WTC11 (cell line): ENCODE results near the gene ATG5. TPM values are rescaled to one million over a fixed set of nuclear protein-coding genes. Genes with fewer than 3 reads are reported as not detected.

Experiments
- ATAC-seq: fragments of 200-7000 bp; cut with Tn5 transposase; 2 replicates; pipeline ENCODE4 v1.10.0; 2021; ENCODE audit warnings: mild to moderate bottlenecking, moderate library complexity
- CTCF ChIA-PET: fragments of 300-600 bp; sonication (Branson Sonifier 250); formaldehyde crosslinking; loops from one replicate; lab custom pipeline; 2021; ENCODE audit warnings: antibody characterized with exemption; lab: Charles Lee
- POLR2A ChIA-PET: fragments of 350-600 bp; sonication (Branson Sonifier 250); formaldehyde crosslinking; loops from one replicate; lab custom pipeline; 2021; ENCODE audit warnings: antibody characterized with exemption; lab: Charles Lee
- DNase-seq: peaks from one replicate; pipeline ENCODE4 v3.0.0; 2021; ENCODE audit warnings: low spot score
- H3K27ac Mint-ChIP-seq: 2 replicates; pipeline ENCODE4 v1.8.0; 2021; ENCODE audit warnings: mixed read lengths
- H3K27me3 Mint-ChIP-seq: 2 replicates; pipeline ENCODE4 v1.8.0; 2021; ENCODE audit warnings: low read depth, mild to moderate bottlenecking, moderate library complexity, mixed read lengths
- H3K36me3 Mint-ChIP-seq: 2 replicates; pipeline ENCODE4 v1.8.0; 2021; ENCODE audit warnings: mixed read lengths
- H3K4me1 Mint-ChIP-seq: 2 replicates; pipeline ENCODE4 v1.8.0; 2022; ENCODE audit warnings: mixed read lengths
- H3K4me3 Mint-ChIP-seq: 2 replicates; pipeline ENCODE4 v1.8.0; 2021; ENCODE audit warnings: mild to moderate bottlenecking, moderate library complexity, mixed read lengths
- H3K9me3 Mint-ChIP-seq: 2 replicates; pipeline ENCODE4 v1.8.0; 2021; ENCODE audit warnings: mixed read lengths
- ATF3 ChIP-seq: sonication (generic); formaldehyde crosslinking; conservative IDR thresholded peaks from 2 replicates; pipeline ENCODE4 v1.8.1; 2022; ENCODE audit warnings: mild to moderate bottlenecking, missing genetic modification reagents
- ATF6 ChIP-seq: sonication (generic); formaldehyde crosslinking; IDR thresholded peaks from 2 replicates; pipeline ENCODE4 v1.8.1; 2023; ENCODE audit warnings: mild to moderate bottlenecking, missing genetic modification reagents
- CREB1 ChIP-seq: sonication (generic); formaldehyde crosslinking; IDR thresholded peaks from 2 replicates; pipeline ENCODE4 v1.8.0; 2023; ENCODE audit warnings: mild to moderate bottlenecking, missing genetic modification reagents
- CREM ChIP-seq: sonication (generic); formaldehyde crosslinking; IDR thresholded peaks from 2 replicates; pipeline ENCODE4 v1.8.1; 2022; ENCODE audit warnings: mild to moderate bottlenecking, missing genetic modification reagents, moderate library complexity
- E2F4 ChIP-seq: sonication (generic); formaldehyde crosslinking; IDR thresholded peaks from 2 replicates; pipeline ENCODE4 v1.8.1; 2022; ENCODE audit warnings: low read depth, mild to moderate bottlenecking, moderate library complexity, missing genetic modification reagents, borderline replicate concordance
- ETV6 ChIP-seq: sonication (generic); formaldehyde crosslinking; IDR thresholded peaks from 2 replicates; pipeline ENCODE4 v1.8.1; 2022; ENCODE audit warnings: mild to moderate bottlenecking, missing genetic modification reagents
- FOXJ3 ChIP-seq: sonication (generic); formaldehyde crosslinking; IDR thresholded peaks from 2 replicates; pipeline ENCODE4 v1.9.0; 2021; ENCODE audit warnings: missing genetic modification reagents, mild to moderate bottlenecking, borderline replicate concordance
- IRF1 ChIP-seq: sonication (generic); formaldehyde crosslinking; IDR thresholded peaks from 2 replicates; pipeline ENCODE4 v1.8.0; 2023; ENCODE audit warnings: missing genetic modification reagents
- MXD4 ChIP-seq: fragments of 250-450 bp; sonication (Bioruptor Pico); IDR thresholded peaks from 2 replicates; pipeline ENCODE4 v1.8.0; 2021; ENCODE audit warnings: mild to moderate bottlenecking, moderate library complexity, borderline replicate concordance
- MYBL2 ChIP-seq: sonication (generic); formaldehyde crosslinking; IDR thresholded peaks from 2 replicates; pipeline ENCODE4 v1.8.1; 2023; ENCODE audit warnings: mild to moderate bottlenecking, moderate library complexity, missing genetic modification reagents
- SP1 ChIP-seq: sonication (generic); formaldehyde crosslinking; conservative IDR thresholded peaks from 2 replicates; pipeline ENCODE4 v1.8.1; 2022; ENCODE audit warnings: missing genetic modification reagents
- TEAD1 ChIP-seq: sonication (generic); formaldehyde crosslinking; IDR thresholded peaks from 2 replicates; pipeline ENCODE4 v1.8.0; 2022; ENCODE audit warnings: mild to moderate bottlenecking, missing genetic modification reagents
- ZNF396 ChIP-seq: fragments of 250-450 bp; sonication (Bioruptor Pico); IDR thresholded peaks from 2 replicates; pipeline ENCODE4 v1.8.0; 2021; ENCODE audit warnings: mild to moderate bottlenecking, moderate library complexity, borderline replicate concordance
- ZNF416 ChIP-seq: fragments of 250-450 bp; sonication (Bioruptor Pico); IDR thresholded peaks from 2 replicates; pipeline ENCODE4 v1.9.0; 2021; ENCODE audit warnings: mild to moderate bottlenecking, inconsistent platforms
- ZNF512 ChIP-seq: sonication (generic); formaldehyde crosslinking; IDR thresholded peaks from 2 replicates; pipeline ENCODE4 v1.8.1; 2022; ENCODE audit warnings: missing genetic modification reagents, borderline replicate concordance
- total RNA-seq: library from RNA; stranded (reverse); gene quantifications from 3 replicates; pipeline ENCODE4 v1.2.3, GENCODE V29; 2021
- TF ChIP-seq, protein P1 (sequence below): fragments of 250-450 bp; sonication (Bioruptor Pico); IDR thresholded peaks from 2 replicates; pipeline ENCODE4 v1.9.0; 2021; ENCODE audit warnings: mild to moderate bottlenecking
- TF ChIP-seq, protein P2 (sequence below): sonication (generic); formaldehyde crosslinking; IDR thresholded peaks from 2 replicates; pipeline ENCODE4 v1.8.0; 2023; ENCODE audit warnings: mild to moderate bottlenecking, missing genetic modification reagents
- TF ChIP-seq, protein P3 (sequence below): fragments of 250-450 bp; sonication (Bioruptor Pico); IDR thresholded peaks from 2 replicates; pipeline ENCODE4 v1.9.0; 2021; ENCODE audit warnings: mild to moderate bottlenecking
- TF ChIP-seq, protein P4 (sequence below): sonication (generic); formaldehyde crosslinking; IDR thresholded peaks from 2 replicates; pipeline ENCODE4 v1.8.1; 2023; ENCODE audit warnings: mild to moderate bottlenecking, missing genetic modification reagents

The ATG5 gene
- total RNA-seq, 1 experiment from 2014 or later: 32.6 TPM

GRCh38 chr6:106373502-106374239, 48.1 kb upstream of the ATG5 start:
- CTCF ChIA-PET: interaction anchor here (1.0 kb wide), 1 partner anchor 34 kb away, joined by 5 read pairs; no protein-coding TSS in a partner anchor
- peaks cover 9% of the 10 kb centered on the region for H3K4me1 Mint-ChIP-seq
- POLR2A ChIA-PET: no interaction called here

More at GRCh38 chr6:106373502-106374239, 48.1 kb upstream of the ATG5 start:
- Mint-ChIP-seq H3K4me3 (no peak overlapping the region), H3K27me3 (no peaks in the 10 kb centered on the region), H3K9me3 (no peaks in the 10 kb centered on the region), H3K36me3 (no peaks in the 10 kb centered on the region), H3K27ac (no peak overlapping the region)
- TF ChIP-seq, protein P1, sequence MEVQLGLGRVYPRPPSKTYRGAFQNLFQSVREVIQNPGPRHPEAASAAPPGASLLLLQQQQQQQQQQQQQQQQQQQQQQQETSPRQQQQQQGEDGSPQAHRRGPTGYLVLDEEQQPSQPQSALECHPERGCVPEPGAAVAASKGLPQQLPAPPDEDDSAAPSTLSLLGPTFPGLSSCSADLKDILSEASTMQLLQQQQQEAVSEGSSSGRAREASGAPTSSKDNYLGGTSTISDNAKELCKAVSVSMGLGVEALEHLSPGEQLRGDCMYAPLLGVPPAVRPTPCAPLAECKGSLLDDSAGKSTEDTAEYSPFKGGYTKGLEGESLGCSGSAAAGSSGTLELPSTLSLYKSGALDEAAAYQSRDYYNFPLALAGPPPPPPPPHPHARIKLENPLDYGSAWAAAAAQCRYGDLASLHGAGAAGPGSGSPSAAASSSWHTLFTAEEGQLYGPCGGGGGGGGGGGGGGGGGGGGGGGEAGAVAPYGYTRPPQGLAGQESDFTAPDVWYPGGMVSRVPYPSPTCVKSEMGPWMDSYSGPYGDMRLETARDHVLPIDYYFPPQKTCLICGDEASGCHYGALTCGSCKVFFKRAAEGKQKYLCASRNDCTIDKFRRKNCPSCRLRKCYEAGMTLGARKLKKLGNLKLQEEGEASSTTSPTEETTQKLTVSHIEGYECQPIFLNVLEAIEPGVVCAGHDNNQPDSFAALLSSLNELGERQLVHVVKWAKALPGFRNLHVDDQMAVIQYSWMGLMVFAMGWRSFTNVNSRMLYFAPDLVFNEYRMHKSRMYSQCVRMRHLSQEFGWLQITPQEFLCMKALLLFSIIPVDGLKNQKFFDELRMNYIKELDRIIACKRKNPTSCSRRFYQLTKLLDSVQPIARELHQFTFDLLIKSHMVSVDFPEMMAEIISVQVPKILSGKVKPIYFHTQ (CRISPR knock-in tag): no peak
- TF ChIP-seq MYBL2: no peak
- TF ChIP-seq ATF6 (CRISPR knock-in tag): no peak
- no peak for TF ChIP-seq SP1 (CRISPR knock-in tag)
- TF ChIP-seq ZNF396 (CRISPR knock-in tag): no peak
- TF ChIP-seq ETV6 (CRISPR knock-in tag): no peak
- no peak for TF ChIP-seq IRF1 (CRISPR knock-in tag)
- TF ChIP-seq, protein P2, sequence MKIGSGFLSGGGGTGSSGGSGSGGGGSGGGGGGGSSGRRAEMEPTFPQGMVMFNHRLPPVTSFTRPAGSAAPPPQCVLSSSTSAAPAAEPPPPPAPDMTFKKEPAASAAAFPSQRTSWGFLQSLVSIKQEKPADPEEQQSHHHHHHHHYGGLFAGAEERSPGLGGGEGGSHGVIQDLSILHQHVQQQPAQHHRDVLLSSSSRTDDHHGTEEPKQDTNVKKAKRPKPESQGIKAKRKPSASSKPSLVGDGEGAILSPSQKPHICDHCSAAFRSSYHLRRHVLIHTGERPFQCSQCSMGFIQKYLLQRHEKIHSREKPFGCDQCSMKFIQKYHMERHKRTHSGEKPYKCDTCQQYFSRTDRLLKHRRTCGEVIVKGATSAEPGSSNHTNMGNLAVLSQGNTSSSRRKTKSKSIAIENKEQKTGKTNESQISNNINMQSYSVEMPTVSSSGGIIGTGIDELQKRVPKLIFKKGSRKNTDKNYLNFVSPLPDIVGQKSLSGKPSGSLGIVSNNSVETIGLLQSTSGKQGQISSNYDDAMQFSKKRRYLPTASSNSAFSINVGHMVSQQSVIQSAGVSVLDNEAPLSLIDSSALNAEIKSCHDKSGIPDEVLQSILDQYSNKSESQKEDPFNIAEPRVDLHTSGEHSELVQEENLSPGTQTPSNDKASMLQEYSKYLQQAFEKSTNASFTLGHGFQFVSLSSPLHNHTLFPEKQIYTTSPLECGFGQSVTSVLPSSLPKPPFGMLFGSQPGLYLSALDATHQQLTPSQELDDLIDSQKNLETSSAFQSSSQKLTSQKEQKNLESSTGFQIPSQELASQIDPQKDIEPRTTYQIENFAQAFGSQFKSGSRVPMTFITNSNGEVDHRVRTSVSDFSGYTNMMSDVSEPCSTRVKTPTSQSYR (CRISPR knock-in tag): no peak
- TF ChIP-seq ATF3: no peak
- TF ChIP-seq ZNF512: no peak
- no peak for TF ChIP-seq E2F4
- TF ChIP-seq, protein P3, sequence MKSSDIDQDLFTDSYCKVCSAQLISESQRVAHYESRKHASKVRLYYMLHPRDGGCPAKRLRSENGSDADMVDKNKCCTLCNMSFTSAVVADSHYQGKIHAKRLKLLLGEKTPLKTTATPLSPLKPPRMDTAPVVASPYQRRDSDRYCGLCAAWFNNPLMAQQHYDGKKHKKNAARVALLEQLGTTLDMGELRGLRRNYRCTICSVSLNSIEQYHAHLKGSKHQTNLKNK (CRISPR knock-in tag): no peak
- no peak for TF ChIP-seq CREB1
- TF ChIP-seq, protein P4, sequence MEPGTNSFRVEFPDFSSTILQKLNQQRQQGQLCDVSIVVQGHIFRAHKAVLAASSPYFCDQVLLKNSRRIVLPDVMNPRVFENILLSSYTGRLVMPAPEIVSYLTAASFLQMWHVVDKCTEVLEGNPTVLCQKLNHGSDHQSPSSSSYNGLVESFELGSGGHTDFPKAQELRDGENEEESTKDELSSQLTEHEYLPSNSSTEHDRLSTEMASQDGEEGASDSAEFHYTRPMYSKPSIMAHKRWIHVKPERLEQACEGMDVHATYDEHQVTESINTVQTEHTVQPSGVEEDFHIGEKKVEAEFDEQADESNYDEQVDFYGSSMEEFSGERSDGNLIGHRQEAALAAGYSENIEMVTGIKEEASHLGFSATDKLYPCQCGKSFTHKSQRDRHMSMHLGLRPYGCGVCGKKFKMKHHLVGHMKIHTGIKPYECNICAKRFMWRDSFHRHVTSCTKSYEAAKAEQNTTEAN (CRISPR knock-in tag): no peak
- no peak for TF ChIP-seq ZNF416 (CRISPR knock-in tag)
- no peak for TF ChIP-seq FOXJ3 (CRISPR knock-in tag)
- TF ChIP-seq MXD4 (CRISPR knock-in tag): no peak
- no peak for TF ChIP-seq TEAD1 (CRISPR knock-in tag)
- no peak for TF ChIP-seq CREM (CRISPR knock-in tag)
- ATAC-seq (no peak), DNase-seq (no peak)
